Measurements from ENCODE around the gene CGNL1.

Gene CGNL1

GRCh38 chr15:57432141-57432741 lies 55.9 kb downstream of the CGNL1 start:
- DNase-seq (ENCODE audit: low spot score), result no peak
- TF ChIP-seq CTCF (IDR thresholded peaks at IDR 0.05; ENCODE audit: extremely low read depth, missing control alignments), result no peak

- TF ChIP-seq CTCF (IDR thresholded peaks at IDR 0.05; ENCODE audit: extremely low read depth, missing control alignments), result no peak
- DNase-seq (ENCODE audit: low spot score), result no peak
Observed at GRCh38 chr15:57436166-57436565, 59.9 kb downstream of the CGNL1 start.

- no peak for DNase-seq (ENCODE audit: low spot score)
- no peak for TF ChIP-seq CTCF (IDR thresholded peaks at IDR 0.05; ENCODE audit: extremely low read depth, missing control alignments)
Observed at GRCh38 chr15:57436961-57437360, 60.7 kb downstream of the CGNL1 start.

GRCh38 chr15:57437564-57437963 lies 61.3 kb downstream of the CGNL1 start:
- no peak for DNase-seq (ENCODE audit: low spot score)
- no peak for TF ChIP-seq CTCF (IDR thresholded peaks at IDR 0.05; ENCODE audit: extremely low read depth, missing control alignments)

GRCh38 chr15:57438166-57438565 lies 61.9 kb downstream of the CGNL1 start:
- no peak for TF ChIP-seq CTCF (IDR thresholded peaks at IDR 0.05; ENCODE audit: extremely low read depth, missing control alignments)
- DNase-seq (ENCODE audit: low spot score), result no peak

- no peak for TF ChIP-seq CTCF (IDR thresholded peaks at IDR 0.05; ENCODE audit: extremely low read depth, missing control alignments)
- DNase-seq (ENCODE audit: low spot score), result no peak
Observed at GRCh38 chr15:57439128-57440027, 63.1 kb downstream of the CGNL1 start.

GRCh38 chr15:57440167-57440566 lies 63.9 kb downstream of the CGNL1 start:
- DNase-seq (ENCODE audit: low spot score), result no peak
- TF ChIP-seq CTCF (IDR thresholded peaks at IDR 0.05; ENCODE audit: extremely low read depth, missing control alignments), result no peak
